Vagina (tissue), 2 donors: ENCODE measurements around the gene WDR82. TPM values are rescaled to one million over a fixed set of nuclear protein-coding genes. Genes with fewer than 3 reads are reported as not detected.
A peak's percentile ranks its signal among the peaks of the same experiment; 100 is the strongest.

ENCODE experiments used
- DNase-seq, 2 donors: peaks; one replicate each; pipeline ENCODE4 v3.0.0-alpha.2; 2017; ENCODE audit errors: extremely low spot score in 2 of 2
- H3K27ac ChIP-seq: fragments of 200-600 bp; sonication (generic); one replicate; pipeline ENCODE4 v1.5.1; 2019
- H3K27me3 ChIP-seq: fragments of 200-600 bp; sonication (generic); one replicate; pipeline ENCODE4 v1.5.1; 2019
- H3K36me3 ChIP-seq, 2 donors: fragments of 200-600 bp; sonication (generic); one replicate each; pipeline ENCODE4 v1.5.1; 2017 to 2019
- H3K4me1 ChIP-seq: fragments of 200-600 bp; sonication (generic); one replicate; pipeline ENCODE4 v1.5.1; 2019
- H3K4me3 ChIP-seq, 2 donors: fragments of 200-600 bp; sonication (generic); 1 replicate in 1 of 2; 2 replicates in 1 of 2; pipeline ENCODE4 v1.5.1; 2016 to 2019
- H3K9me3 ChIP-seq: fragments of 200-600 bp; sonication (generic); one replicate; pipeline ENCODE4 v1.5.1; 2019
- POLR2A ChIP-seq, 2 donors: fragments of 450-650 bp; IDR thresholded peaks; one replicate each; pipeline ENCODE4 v1.6.1; 2017; ENCODE audit warnings: antibody characterized with exemption in 2 of 2, mild to moderate bottlenecking in 2 of 2, moderate library complexity in 2 of 2
- POLR2AphosphoS5 ChIP-seq, 2 donors: sonication (generic); formaldehyde crosslinking; IDR thresholded peaks; one replicate each; pipeline ENCODE4 v1.9.0; 2017; ENCODE audit warnings: antibody characterized with exemption in 2 of 2, mild to moderate bottlenecking in 2 of 2, low read depth in 1 of 2; ENCODE audit not compliant: insufficient read depth in 1 of 2
- intact Hi-C: fragments of 100-400 bp; cut with DNase I; formaldehyde crosslinking; loops from one replicate; pipeline ENCODE4 v1.15.1; 2023
- total RNA-seq: library from RNA; depleted of rRNA; stranded (reverse); fragments of >200 nt; gene quantifications from one replicate; pipeline ENCODE4 v1.2.3, GENCODE V29; 2016
- TF ChIP-seq, protein P1 (sequence below), 3 experiments: fragments of 450-650 bp in 2 of 3; fragments of 200-600 bp in 1 of 3; sonication (generic) in 1 of 3; IDR thresholded peaks; one replicate each; pipeline ENCODE4 v1.5.1; 2017 to 2019; ENCODE audit warnings: antibody characterized with exemption in 3 of 3, mild to moderate bottlenecking in 2 of 3, moderate library complexity in 2 of 3

The WDR82 gene
- total RNA-seq, 1 donor from 2014 or later: 44.4 TPM

DNA sequence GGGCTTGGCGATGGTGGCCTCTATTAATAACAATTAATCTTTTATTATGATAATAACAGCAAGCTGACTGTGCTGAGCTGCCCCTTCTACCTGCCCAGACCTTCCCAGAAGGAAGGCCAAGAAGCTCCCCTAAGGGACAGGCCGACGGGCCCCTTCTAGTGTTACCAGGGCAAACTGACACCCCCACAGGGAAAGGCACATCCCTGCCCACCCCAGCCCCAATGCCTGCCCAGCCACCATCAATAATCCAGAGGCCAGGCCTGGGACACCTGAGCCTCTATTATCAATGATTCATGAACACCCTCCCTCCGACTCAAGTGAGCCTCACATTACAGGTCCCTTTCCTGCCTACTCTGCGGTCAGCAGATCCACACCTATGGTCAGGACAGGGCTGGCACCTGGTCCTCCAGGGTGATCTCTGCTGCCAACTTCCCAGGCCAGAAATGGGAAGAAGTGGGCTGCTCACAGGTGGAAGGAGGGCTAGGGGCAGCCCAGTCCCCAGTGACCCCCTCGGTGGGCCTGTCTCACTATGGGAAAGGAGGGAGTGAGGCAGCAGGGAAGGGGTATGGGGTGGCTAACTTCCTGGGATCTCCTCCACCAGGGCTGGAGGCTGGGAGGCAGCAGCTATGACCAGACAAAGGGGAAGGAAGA is 41.3 kb downstream of the WDR82 start:
- Histone ChIP-seq H3K27me3 (no peaks in the 10 kb centered on the region), H3K36me3 (peaks cover 0 to 15% of the 10 kb centered on the region in 2 donors), H3K27ac (peak overlapping the region; percentile 98), H3K9me3 (no peaks in the 10 kb centered on the region), H3K4me1 (peaks cover 76% of the 10 kb centered on the region), H3K4me3 (peak overlapping the region; percentile 96 to 98)
- intact Hi-C loops: loop anchor here (5.0 kb wide), 1 partner anchor 50 kb away; the partner anchor contains the start of gene GLYCTK
- no peak for DNase-seq
- TF ChIP-seq, protein P1, sequence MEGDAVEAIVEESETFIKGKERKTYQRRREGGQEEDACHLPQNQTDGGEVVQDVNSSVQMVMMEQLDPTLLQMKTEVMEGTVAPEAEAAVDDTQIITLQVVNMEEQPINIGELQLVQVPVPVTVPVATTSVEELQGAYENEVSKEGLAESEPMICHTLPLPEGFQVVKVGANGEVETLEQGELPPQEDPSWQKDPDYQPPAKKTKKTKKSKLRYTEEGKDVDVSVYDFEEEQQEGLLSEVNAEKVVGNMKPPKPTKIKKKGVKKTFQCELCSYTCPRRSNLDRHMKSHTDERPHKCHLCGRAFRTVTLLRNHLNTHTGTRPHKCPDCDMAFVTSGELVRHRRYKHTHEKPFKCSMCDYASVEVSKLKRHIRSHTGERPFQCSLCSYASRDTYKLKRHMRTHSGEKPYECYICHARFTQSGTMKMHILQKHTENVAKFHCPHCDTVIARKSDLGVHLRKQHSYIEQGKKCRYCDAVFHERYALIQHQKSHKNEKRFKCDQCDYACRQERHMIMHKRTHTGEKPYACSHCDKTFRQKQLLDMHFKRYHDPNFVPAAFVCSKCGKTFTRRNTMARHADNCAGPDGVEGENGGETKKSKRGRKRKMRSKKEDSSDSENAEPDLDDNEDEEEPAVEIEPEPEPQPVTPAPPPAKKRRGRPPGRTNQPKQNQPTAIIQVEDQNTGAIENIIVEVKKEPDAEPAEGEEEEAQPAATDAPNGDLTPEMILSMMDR (IDR thresholded peaks at IDR 0.05): no peak
- no peak for TF ChIP-seq POLR2AphosphoS5 (IDR thresholded peaks at IDR 0.05; ENCODE audit: insufficient read depth in 1 of 2, low read depth in 1 of 2)
- no peak for TF ChIP-seq POLR2A (IDR thresholded peaks at IDR 0.05)

- no peaks in the 10 kb centered on the region for H3K27me3 ChIP-seq
- no peak for DNase-seq
- peak overlapping the region; percentile 98 for H3K27ac ChIP-seq
- peaks cover 82% of the 10 kb centered on the region for H3K4me1 ChIP-seq
- TF ChIP-seq POLR2AphosphoS5 (IDR thresholded peaks at IDR 0.05; ENCODE audit: insufficient read depth in 1 of 2, low read depth in 1 of 2): no peak
- no peak for TF ChIP-seq POLR2A (IDR thresholded peaks at IDR 0.05)
- TF ChIP-seq, protein P1 (IDR thresholded peaks at IDR 0.05): no peak
- intact Hi-C loops: loop anchor here (5.0 kb wide), 1 partner anchor 51 kb away; the partner anchor contains the start of gene GLYCTK
- peaks cover 0 to 22% of the 10 kb centered on the region in 2 donors for H3K36me3 ChIP-seq
- H3K4me3 ChIP-seq: no peak overlapping the region
- no peaks in the 10 kb centered on the region for H3K9me3 ChIP-seq
Measured at GRCh38 chr3:52236424-52236886, 42.0 kb downstream of the WDR82 start.

GRCh38 chr3:52234516-52235447 is 43.7 kb downstream of the WDR82 start:
- Histone ChIP-seq H3K4me1 (peaks cover 71% of the 10 kb centered on the region), H3K4me3 (no peak overlapping the region), H3K9me3 (no peaks in the 10 kb centered on the region), H3K36me3 (peaks cover 0 to 39% of the 10 kb centered on the region in 2 donors), H3K27ac (no peak overlapping the region), H3K27me3 (no peaks in the 10 kb centered on the region)
- TF ChIP-seq POLR2AphosphoS5 (IDR thresholded peaks at IDR 0.05; ENCODE audit: insufficient read depth in 1 of 2, low read depth in 1 of 2): no peak
- no peak for TF ChIP-seq POLR2A (IDR thresholded peaks at IDR 0.05)
- TF ChIP-seq, protein P1 (IDR thresholded peaks at IDR 0.05): no peak
- intact Hi-C loops: loop anchor here (5.0 kb wide), 2 partner anchors 53 to 108 kb away; partner anchors contain the start of gene GLYCTK
- no peak for DNase-seq

DNA sequence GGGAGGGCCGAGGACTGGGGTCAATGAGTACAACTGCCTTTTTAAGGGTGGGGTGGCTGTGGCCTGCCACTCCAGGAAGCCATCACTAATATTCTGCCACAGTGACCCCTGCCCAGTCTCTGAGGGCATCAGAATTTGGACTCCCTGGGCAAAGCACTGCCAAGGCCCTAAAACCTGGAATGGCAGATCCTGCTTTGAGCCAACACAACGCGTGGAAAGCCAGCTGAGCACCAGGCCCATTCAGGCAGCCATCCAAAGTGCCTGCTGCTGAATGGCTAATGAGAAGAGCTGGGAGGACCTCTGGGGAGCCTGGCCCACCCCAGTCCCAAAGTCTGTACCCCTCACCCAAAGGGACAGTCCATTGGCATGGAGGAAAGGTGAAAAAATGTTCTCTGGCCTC is 44.5 kb downstream of the WDR82 start:
- no peak for DNase-seq
- Histone ChIP-seq H3K27me3 (no peaks in the 10 kb centered on the region), H3K4me1 (peaks cover 67% of the 10 kb centered on the region), H3K27ac (no peak overlapping the region), H3K9me3 (no peaks in the 10 kb centered on the region), H3K4me3 (no peak overlapping the region), H3K36me3 (peaks cover 0 to 46% of the 10 kb centered on the region in 2 donors)
- no peak for TF ChIP-seq POLR2A (IDR thresholded peaks at IDR 0.05)
- TF ChIP-seq, protein P1 (IDR thresholded peaks at IDR 0.05): no peak
- no peak for TF ChIP-seq POLR2AphosphoS5 (IDR thresholded peaks at IDR 0.05; ENCODE audit: insufficient read depth in 1 of 2, low read depth in 1 of 2)
- intact Hi-C loops: loop anchor here (5.0 kb wide), 1 partner anchor 108 kb away; no protein-coding TSS in a partner anchor
